ENCODE results near the gene NPHS2.
"Not testable (repeated sequence)": the region's sequence is repeated elsewhere in the genome, so short reads cannot be mapped to it uniquely, and the experiment has no call there.

The NPHS2 gene

GRCh38 chr1:179547021-179547535 lies 28.7 kb downstream of the NPHS2 start:
- no peak for DNase-seq (ENCODE audit: low spot score)

- DNase-seq (ENCODE audit: low spot score): no peak
Observed at GRCh38 chr1:179545321-179545720, 30.4 kb downstream of the NPHS2 start.

GRCh38 chr1:179541774-179542173 lies 34.0 kb downstream of the NPHS2 start:
- no peak for DNase-seq (ENCODE audit: low spot score)

GRCh38 chr1:179530352-179530751 lies 45.4 kb downstream of the NPHS2 start:
- DNase-seq (ENCODE audit: low spot score): no peak

GRCh38 chr1:179529482-179530195 lies 46.1 kb downstream of the NPHS2 start:
- DNase-seq (ENCODE audit: low spot score): no peak

- DNase-seq (ENCODE audit: low spot score): not testable (repeated sequence)
Observed at GRCh38 chr1:179518544-179518943, 57.2 kb downstream of the NPHS2 start.

- DNase-seq (ENCODE audit: low spot score): no peak
Observed at GRCh38 chr1:179516976-179517705, 58.6 kb downstream of the NPHS2 start.

- no peak for DNase-seq (ENCODE audit: low spot score)
Observed at GRCh38 chr1:179510038-179510437, 65.7 kb downstream of the NPHS2 start.

- DNase-seq (ENCODE audit: low spot score): no peak
Observed at GRCh38 chr1:179509384-179509783, 66.4 kb downstream of the NPHS2 start.

- no peak for DNase-seq (ENCODE audit: low spot score)
Observed at GRCh38 chr1:179506199-179506598, 69.5 kb downstream of the NPHS2 start.

Data from AG08395 (cell line).